ENCODE data around the gene MEN1.

- TF ChIP-seq EZH2 (IDR thresholded peaks at IDR 0.05; ENCODE audit: low read length, unreplicated experiment) (no peak), CTCF (conservative IDR thresholded peaks at IDR 0.05; ENCODE audit: low read depth, low read length) (no peak), EZH2phosphoT487 (IDR thresholded peaks at IDR 0.05; ENCODE audit: borderline replicate concordance, low read length) (no peak)
Measured at GRCh38 chr11:64858467-64859263, 48.3 kb upstream of the MEN1 start.
